Central memory CD4-positive, alpha-beta T cell (primary cell): ENCODE results near the gene HRH4.

Source experiments
- DNase-seq: peaks from one replicate; pipeline ENCODE4 v3.0.0; 2022

The HRH4 gene

DNA sequence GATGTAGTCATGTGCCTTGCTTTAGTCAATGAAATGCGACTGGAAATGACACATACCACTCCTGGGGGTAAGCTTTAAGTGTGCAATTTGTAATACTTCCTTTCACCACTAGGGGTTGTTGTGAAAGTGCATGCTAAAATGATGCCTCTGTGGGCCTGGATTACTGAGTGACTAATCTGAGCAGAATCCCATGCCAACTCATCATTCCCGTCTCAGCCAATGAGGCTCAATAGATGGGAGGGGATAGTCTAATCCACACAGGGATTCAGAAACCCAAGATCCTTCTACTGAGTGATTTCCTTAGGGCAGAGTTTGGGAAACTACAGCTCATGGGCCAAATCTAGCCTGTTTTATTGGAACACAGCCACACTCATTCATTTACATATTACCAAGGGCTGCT lies 54.0 kb downstream of the HRH4 start:
- DNase-seq: no peak

DNA sequence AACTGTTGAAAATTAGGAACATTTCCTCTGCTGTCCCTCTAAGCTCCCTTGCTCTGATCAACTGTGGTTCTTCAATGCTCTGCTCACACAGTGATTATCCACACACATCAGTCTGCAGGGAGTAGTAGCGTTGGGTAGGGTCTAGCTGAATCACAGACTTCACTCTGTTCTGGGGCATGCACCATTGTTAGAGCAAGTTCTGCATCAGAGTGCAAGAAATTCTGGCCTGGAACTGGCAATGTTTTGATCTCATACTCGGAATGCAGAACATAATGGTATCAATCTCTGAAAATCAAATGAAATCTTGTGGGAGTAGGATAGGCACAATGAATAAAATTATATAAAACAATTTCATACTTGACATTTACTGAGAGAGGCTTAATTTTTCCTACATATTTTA lies 55.3 kb downstream of the HRH4 start:
- no peak for DNase-seq

DNA sequence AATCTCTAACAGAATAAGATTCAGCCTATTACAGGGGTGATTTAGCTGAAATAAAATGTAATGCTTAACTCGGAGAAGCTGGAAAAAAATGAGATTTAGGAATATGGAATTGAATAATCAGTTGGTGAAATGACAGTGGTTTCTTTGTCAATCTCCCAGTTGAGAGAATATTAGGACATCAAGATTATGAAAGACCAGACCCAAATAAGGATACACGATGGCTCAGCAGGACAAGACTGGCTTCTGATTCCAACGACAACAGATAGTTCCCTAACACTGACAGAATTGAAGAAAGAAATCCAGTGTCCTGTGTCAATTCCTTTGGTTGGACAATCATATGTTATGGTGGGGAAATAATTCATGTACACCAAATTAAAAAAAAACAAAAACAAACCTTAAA lies 55.8 kb downstream of the HRH4 start:
- no peak for DNase-seq

DNA sequence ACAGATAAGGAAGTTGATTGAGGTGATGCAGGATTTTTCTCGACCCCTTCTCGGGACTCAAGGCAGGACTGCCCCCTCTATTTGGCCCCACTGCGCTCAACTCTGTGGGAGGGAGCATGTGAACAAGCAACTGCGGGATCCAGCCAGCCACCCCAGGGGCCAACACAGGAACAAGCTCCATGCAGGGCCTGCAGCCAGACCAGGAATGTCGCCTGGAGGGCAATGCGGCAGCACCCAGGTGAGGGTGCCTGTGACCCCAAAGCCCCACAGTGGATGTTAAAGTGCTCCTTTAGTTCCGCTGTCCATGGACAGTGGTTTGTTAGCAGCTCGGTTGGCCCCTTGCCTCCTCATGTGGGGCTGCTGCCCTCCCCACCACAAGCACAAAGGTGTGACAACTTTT lies 57.1 kb downstream of the HRH4 start:
- DNase-seq: no peak

DNA sequence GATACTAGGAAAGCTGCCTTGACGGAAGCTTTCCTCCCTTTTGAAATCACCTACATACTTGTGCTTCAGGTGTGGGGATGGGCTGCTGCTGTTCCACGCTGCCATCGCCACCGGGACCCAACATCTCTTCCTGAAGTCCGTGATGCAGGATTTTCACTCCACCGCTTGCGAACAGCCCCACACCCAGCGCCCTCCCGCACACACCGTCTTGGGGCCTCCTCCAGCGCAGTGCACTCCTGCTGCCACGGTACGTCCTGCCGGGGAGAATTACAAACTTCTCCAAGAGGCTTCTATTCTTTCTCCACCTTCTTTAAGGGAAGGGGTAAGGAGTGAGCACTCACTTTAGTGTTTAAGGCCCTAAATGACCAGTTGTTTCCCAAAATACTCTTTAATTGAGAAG lies 58.2 kb downstream of the HRH4 start:
- no peak for DNase-seq
